Measurements from ENCODE around the gene ZBTB20. TPM values are rescaled to one million over a fixed set of nuclear protein-coding genes. Genes with fewer than 3 reads are reported as not detected.

Gene ZBTB20
- total RNA-seq, 2 donors from 2014 or later = 75.7 to 91.2 TPM

- DNase-seq (ENCODE audit: low spot score) = no peak
- intact Hi-C loops (cut with DNase I) = loop anchor here in 1 of 2 donors (5.0 kb wide), 1 partner anchor 37 kb away; no protein-coding TSS in a partner anchor
Observed at GRCh38 chr3:114454551-114455251, 692.4 kb downstream of the ZBTB20 start.

- no peak for DNase-seq (ENCODE audit: low spot score)
- intact Hi-C loops (cut with DNase I) = loop anchor here in 1 of 2 donors (5.0 kb wide), 1 partner anchor 36 kb away; no protein-coding TSS in a partner anchor
Observed at GRCh38 chr3:114453361-114453780, 693.7 kb downstream of the ZBTB20 start.

- intact Hi-C loops (cut with DNase I) = loop anchor here in 1 of 2 donors (5.0 kb wide), 1 partner anchor 36 kb away; no protein-coding TSS in a partner anchor
- DNase-seq (ENCODE audit: low spot score) = no peak
Observed at GRCh38 chr3:114452937-114453336, 694.2 kb downstream of the ZBTB20 start.

GRCh38 chr3:114452256-114452655, 694.8 kb downstream of the ZBTB20 start:
- no peak for DNase-seq (ENCODE audit: low spot score)
- intact Hi-C loops (cut with DNase I) = loop anchor here in 1 of 2 donors (5.0 kb wide), 1 partner anchor 35 kb away; no protein-coding TSS in a partner anchor

- DNase-seq (ENCODE audit: low spot score) = no peak
- intact Hi-C loops (cut with DNase I) = loop anchor here in 1 of 2 donors (5.0 kb wide), 1 partner anchor 34 kb away; no protein-coding TSS in a partner anchor
Observed at GRCh38 chr3:114451561-114452018, 695.5 kb downstream of the ZBTB20 start.

- DNase-seq (ENCODE audit: low spot score) = no peak
- intact Hi-C loops (cut with DNase I) = loop anchor here in 1 of 2 donors (5.0 kb wide), 1 partner anchor 34 kb away; no protein-coding TSS in a partner anchor
Observed at GRCh38 chr3:114451051-114451451, 696.0 kb downstream of the ZBTB20 start.

GRCh38 chr3:114450008-114450596, 697.0 kb downstream of the ZBTB20 start:
- intact Hi-C loops (cut with DNase I) = loop anchor here in 1 of 2 donors (5.0 kb wide), 1 partner anchor 33 kb away; no protein-coding TSS in a partner anchor
- DNase-seq (ENCODE audit: low spot score) = no peak

- intact Hi-C loops (cut with DNase I) = loop anchor here (5.0 kb wide), 2 partner anchors 32 to 48 kb away; no protein-coding TSS in a partner anchor
- DNase-seq (ENCODE audit: low spot score) = no peak
Observed at GRCh38 chr3:114449271-114450007, 697.6 kb downstream of the ZBTB20 start.

- no peak for DNase-seq (ENCODE audit: low spot score)
- intact Hi-C loops (cut with DNase I) = loop anchor here in 1 of 2 donors (5.0 kb wide), 1 partner anchor 49 kb away; no protein-coding TSS in a partner anchor
Observed at GRCh38 chr3:114447950-114448479, 699.1 kb downstream of the ZBTB20 start.

- intact Hi-C loops (cut with DNase I) = loop anchor here in 1 of 2 donors (5.0 kb wide), 1 partner anchor 50 kb away; no protein-coding TSS in a partner anchor
- DNase-seq (ENCODE audit: low spot score) = no peak
Observed at GRCh38 chr3:114447545-114447944, 699.5 kb downstream of the ZBTB20 start.

- DNase-seq (ENCODE audit: low spot score) = no peak
- intact Hi-C loops (cut with DNase I) = loop anchor here in 1 of 2 donors (5.0 kb wide), 1 partner anchor 51 kb away; no protein-coding TSS in a partner anchor
Observed at GRCh38 chr3:114446600-114446999, 700.5 kb downstream of the ZBTB20 start.

- no peak for DNase-seq (ENCODE audit: low spot score)
- intact Hi-C loops (cut with DNase I) = loop anchor here in 1 of 2 donors (5.0 kb wide), 1 partner anchor 52 kb away; no protein-coding TSS in a partner anchor
Observed at GRCh38 chr3:114445233-114445632, 701.9 kb downstream of the ZBTB20 start.

GRCh38 chr3:114444216-114444615, 702.9 kb downstream of the ZBTB20 start:
- no peak for DNase-seq (ENCODE audit: low spot score)
- intact Hi-C loops (cut with DNase I) = no loop called here

- no peak for DNase-seq (ENCODE audit: low spot score)
- intact Hi-C loops (cut with DNase I) = no loop called here
Observed at GRCh38 chr3:114442246-114442645, 704.8 kb downstream of the ZBTB20 start.

GRCh38 chr3:114441386-114441785, 705.7 kb downstream of the ZBTB20 start:
- DNase-seq (ENCODE audit: low spot score) = no peak
- intact Hi-C loops (cut with DNase I) = no loop called here

GRCh38 chr3:114440700-114441099, 706.4 kb downstream of the ZBTB20 start:
- DNase-seq (ENCODE audit: low spot score) = no peak
- intact Hi-C loops (cut with DNase I) = no loop called here

GRCh38 chr3:114439284-114439683, 707.8 kb downstream of the ZBTB20 start:
- intact Hi-C loops (cut with DNase I) = no loop called here
- no peak for DNase-seq (ENCODE audit: low spot score)

GRCh38 chr3:114437897-114438296, 709.2 kb downstream of the ZBTB20 start:
- no peak for DNase-seq (ENCODE audit: low spot score)
- intact Hi-C loops (cut with DNase I) = no loop called here

- no peak for DNase-seq (ENCODE audit: low spot score)
- intact Hi-C loops (cut with DNase I) = no loop called here
Observed at GRCh38 chr3:114436182-114436581, 710.9 kb downstream of the ZBTB20 start.
